GM12892 (cell line): Measurements from ENCODE around the gene ANK2.

Source experiments
- POLR2A ChIP-seq: IDR thresholded peaks from 2 replicates; pipeline ENCODE4 v1.6.1; 2011; ENCODE audit warnings: low read depth, low read length, control low read depth
- POLR2AphosphoS5 ChIP-seq: IDR thresholded peaks from 2 replicates; pipeline ENCODE4 v1.6.1; 2011; ENCODE audit warnings: low read depth, low read length, control low read depth
- TAF1 ChIP-seq: IDR thresholded peaks from 2 replicates; pipeline ENCODE4 v1.6.1; 2011; ENCODE audit warnings: low read depth, mild to moderate bottlenecking, control low read depth, low read length, borderline replicate concordance

DNA sequence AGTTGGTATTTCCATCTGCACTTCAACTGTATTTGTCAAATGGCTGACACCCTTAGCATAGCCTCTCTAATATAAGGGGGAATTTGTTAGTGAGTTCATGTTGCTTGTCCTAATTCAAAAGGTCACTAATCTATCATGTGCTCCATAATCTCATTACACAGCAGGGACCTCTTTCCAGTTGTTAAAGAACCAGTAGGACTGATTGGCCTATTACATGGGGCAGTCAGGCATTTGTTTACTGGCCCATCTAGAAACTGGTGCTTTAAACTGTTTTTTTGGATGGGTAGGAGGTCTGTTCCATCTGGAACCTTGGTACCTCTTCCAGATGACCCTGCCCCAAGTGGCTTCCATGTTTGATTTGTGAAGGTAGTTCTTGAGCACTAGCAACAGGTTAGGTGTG is 11.4 kb downstream of the ANK2 start:
- TF ChIP-seq POLR2A (no peak), POLR2AphosphoS5 (no peak), TAF1 (no peak)
